Measurements from ENCODE around the gene OS9.

Gene OS9

GRCh38 chr12:57724003-57724935 lies 30.3 kb downstream of the OS9 start:
- no peak for DNase-seq

GRCh38 chr12:57724936-57725740 lies 31.2 kb downstream of the OS9 start:
- no peak for DNase-seq

GRCh38 chr12:57725851-57726150 lies 31.9 kb downstream of the OS9 start:
- DNase-seq: no peak

- DNase-seq: peak; percentile 65
These were observed 32.4 kb downstream of the OS9 start for GRCh38 chr12:57726151-57726883.

GRCh38 chr12:57726884-57727757 lies 33.2 kb downstream of the OS9 start:
- DNase-seq: no peak

GRCh38 chr12:57727758-57728395 lies 33.9 kb downstream of the OS9 start:
- DNase-seq: no peak

GRCh38 chr12:57729321-57729844 lies 35.5 kb downstream of the OS9 start:
- no peak for DNase-seq

GRCh38 chr12:57730336-57731067 lies 36.6 kb downstream of the OS9 start:
- no peak for DNase-seq

- DNase-seq: no peak
These were observed 37.6 kb downstream of the OS9 start for GRCh38 chr12:57731411-57732080.

- DNase-seq: no peak
These were observed 38.3 kb downstream of the OS9 start for GRCh38 chr12:57732270-57732669.

GRCh38 chr12:57732726-57733593 lies 39.0 kb downstream of the OS9 start:
- DNase-seq: no peak

GRCh38 chr12:57733928-57734327 lies 40.0 kb downstream of the OS9 start:
- DNase-seq: no peak

GRCh38 chr12:57734591-57734990 lies 40.7 kb downstream of the OS9 start:
- DNase-seq: no peak

GRCh38 chr12:57735198-57735855 lies 41.4 kb downstream of the OS9 start:
- no peak for DNase-seq

- no peak for DNase-seq
These were observed 42.2 kb downstream of the OS9 start for GRCh38 chr12:57735952-57736740.

GRCh38 chr12:57736741-57737466 lies 43.0 kb downstream of the OS9 start:
- DNase-seq: no peak

All from DMS153 (cell line).